HEK293T (cell line): ENCODE measurements around the gene FSCN2.

Experiments
- ARNT ChIP-seq: fragments of 450-650 bp; IDR thresholded peaks from 2 replicates; pipeline ENCODE4 v1.6.1; 2017; ENCODE audit warnings: mild to moderate bottlenecking
- ELF4 ChIP-seq: fragments of 450-650 bp; IDR thresholded peaks from 2 replicates; pipeline ENCODE4 v1.6.1; 2017; ENCODE audit warnings: antibody characterized with exemption
- FOXM1 ChIP-seq: fragments of 450-650 bp; IDR thresholded peaks from 2 replicates; pipeline ENCODE4 v1.6.1; 2017; ENCODE audit warnings: mild to moderate bottlenecking, borderline replicate concordance
- LEF1 ChIP-seq: fragments of 450-650 bp; IDR thresholded peaks from 2 replicates; pipeline ENCODE4 v1.6.1; 2017; ENCODE audit warnings: mild to moderate bottlenecking, borderline replicate concordance
- SP1 ChIP-seq: fragments of 450-650 bp; IDR thresholded peaks from 2 replicates; pipeline ENCODE4 v1.6.1; 2017
- SUZ12 ChIP-seq: fragments of 450-650 bp; IDR thresholded peaks from 2 replicates; pipeline ENCODE4 v1.6.1; 2016; ENCODE audit warnings: mild to moderate bottlenecking
- TARDBP ChIP-seq: fragments of 450-650 bp; IDR thresholded peaks from 2 replicates; pipeline ENCODE4 v1.6.1; 2016
- TF ChIP-seq, protein P1 (sequence below): fragments of 450-650 bp; IDR thresholded peaks from 2 replicates; pipeline ENCODE4 v1.6.1; 2016

GRCh38 chr17:81552244-81553017 is 24.3 kb downstream of the FSCN2 start, which contains the start of gene FAAP100:
- TF ChIP-seq ARNT (no peak), ELF4 (no peak), SP1 (no peak), LEF1 (no peak), TARDBP (no peak), SUZ12 (no peak), FOXM1 (no peak)
- TF ChIP-seq, protein P1, sequence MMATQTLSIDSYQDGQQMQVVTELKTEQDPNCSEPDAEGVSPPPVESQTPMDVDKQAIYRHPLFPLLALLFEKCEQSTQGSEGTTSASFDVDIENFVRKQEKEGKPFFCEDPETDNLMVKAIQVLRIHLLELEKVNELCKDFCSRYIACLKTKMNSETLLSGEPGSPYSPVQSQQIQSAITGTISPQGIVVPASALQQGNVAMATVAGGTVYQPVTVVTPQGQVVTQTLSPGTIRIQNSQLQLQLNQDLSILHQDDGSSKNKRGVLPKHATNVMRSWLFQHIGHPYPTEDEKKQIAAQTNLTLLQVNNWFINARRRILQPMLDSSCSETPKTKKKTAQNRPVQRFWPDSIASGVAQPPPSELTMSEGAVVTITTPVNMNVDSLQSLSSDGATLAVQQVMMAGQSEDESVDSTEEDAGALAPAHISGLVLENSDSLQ: no peak
